Measurements from ENCODE around the gene CPB1.

CPB1 gene

GRCh38 chr3:148884261-148884660 lies 56.6 kb downstream of the CPB1 start:
- DNase-seq: no peak

- DNase-seq: no peak
Measured at GRCh38 chr3:148889828-148890227, 62.2 kb downstream of the CPB1 start.

GRCh38 chr3:148896062-148896461 lies 68.5 kb downstream of the CPB1 start:
- no peak for DNase-seq

- no peak for DNase-seq
Measured at GRCh38 chr3:148901987-148902791, 74.6 kb downstream of the CPB1 start.

GRCh38 chr3:148903022-148903442 lies 75.4 kb downstream of the CPB1 start:
- no peak for DNase-seq

- DNase-seq: no peak
Measured at GRCh38 chr3:148903941-148904340, 76.3 kb downstream of the CPB1 start.

- no peak for DNase-seq
Measured at GRCh38 chr3:148906667-148907066, 79.1 kb downstream of the CPB1 start.
